ENCODE data around the gene SBNO2. TPM values are rescaled to one million over a fixed set of nuclear protein-coding genes. Genes with fewer than 3 reads are reported as not detected.

Gene SBNO2
- total RNA-seq, 1 experiment from 2014 or later, result 46.3 TPM

DNA sequence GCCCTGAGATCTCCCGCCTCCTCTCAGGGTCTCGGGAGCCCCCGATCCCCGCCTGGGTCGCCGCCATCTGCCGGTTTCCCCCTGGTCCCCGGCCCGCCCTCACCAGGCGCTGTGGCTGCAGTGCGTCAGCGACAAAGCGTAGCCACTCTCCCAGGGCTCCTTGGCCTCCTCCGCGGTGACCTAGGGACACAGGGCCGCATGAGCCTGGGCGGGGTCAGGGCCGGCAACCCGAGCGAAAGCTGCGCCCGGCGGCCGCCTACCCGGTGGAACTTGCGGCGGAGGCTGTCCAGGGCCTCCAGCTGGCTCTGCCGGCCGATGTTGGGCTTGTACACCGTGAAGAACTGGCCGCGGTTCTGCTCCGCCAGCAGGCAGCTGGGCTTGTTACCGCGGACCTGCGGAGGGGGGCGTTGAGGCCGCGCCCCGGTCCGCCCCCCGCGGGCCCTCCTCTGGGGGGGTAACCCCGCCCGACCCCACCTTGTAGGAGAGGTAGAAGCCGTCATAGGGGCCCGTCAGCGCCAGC, 65.0 kb downstream of the SBNO2 start:
- no CpG with 5 or more reads among the region's 48 CpGs for WGBS (ENCODE audit: extremely low coverage, insufficient read length, low lambda C conversion rate)
- Histone ChIP-seq H2AK5ac (ENCODE audit: insufficient read length, low read length) (no peak overlapping the region), H4K5ac (ENCODE audit: insufficient read length, low read depth, low read length) (no peak overlapping the region), H4K8ac (replicated peaks; ENCODE audit: insufficient read length, low read depth, low read length) (no peak overlapping the region), H3K79me1 (ENCODE audit: insufficient read depth, low read depth, low read length, poor library complexity, severe bottlenecking) (no peaks in the 10 kb centered on the region), H2BK20ac (ENCODE audit: low read depth, low read length, poor library complexity, severe bottlenecking) (no peak overlapping the region), H3T11ph (ENCODE audit: low read length) (no peak overlapping the region), H3K14ac (ENCODE audit: insufficient read depth, low read length) (no peak overlapping the region), H2BK12ac (ENCODE audit: insufficient read length, low read depth, low read length) (no peak overlapping the region), H2AFZ (ENCODE audit: low read length) (no peak overlapping the region), H3K9ac (ENCODE audit: extremely low read depth, insufficient read length, low read length) (no peak overlapping the region), H3K27ac (ENCODE audit: insufficient read length, low read depth, low read length) (no peak overlapping the region), H3K4ac (ENCODE audit: low read depth, low read length) (no peak overlapping the region), H3K56ac (ENCODE audit: insufficient read length, low read depth, low read length) (no peak overlapping the region), H3K23me2 (ENCODE audit: insufficient read length, low read depth, low read length, poor library complexity, severe bottlenecking) (no peaks in the 10 kb centered on the region), H2BK5ac (ENCODE audit: insufficient read length, low read length) (no peak overlapping the region), H3K4me2 (ENCODE audit: insufficient read depth, insufficient read length, low read length) (no peak overlapping the region), H2BK15ac (ENCODE audit: low read depth, low read length) (no peak overlapping the region), H3K18ac (ENCODE audit: insufficient read length, low read depth, low read length) (no peak overlapping the region), H2BK120ac (ENCODE audit: low read depth, low read length, poor library complexity, severe bottlenecking) (no peak overlapping the region), H3K23ac (ENCODE audit: insufficient read length, low read depth, low read length) (no peak overlapping the region), H3K9me3 (ENCODE audit: control insufficient read depth, low read depth, low read length) (no peaks in the 10 kb centered on the region), H3K27me3 (ENCODE audit: insufficient read depth, low read length) (no peaks in the 10 kb centered on the region), H4K20me1 (ENCODE audit: control insufficient read depth, insufficient read depth, insufficient read length) (no peaks in the 10 kb centered on the region), H3K4me1 (ENCODE audit: insufficient read depth, low read length) (no peaks in the 10 kb centered on the region), H3K79me2 (ENCODE audit: insufficient read depth, low read length) (no peaks in the 10 kb centered on the region; the same call in 1 of the 2 replicates), H4K91ac (ENCODE audit: insufficient read length, low read depth, low read length) (no peak overlapping the region)
- TF ChIP-seq CTCF (conservative IDR thresholded peaks at IDR 0.05), result no peak
- Mint-ChIP-seq H3K27me3 (ENCODE audit: low read depth) (peaks cover 2% of the 10 kb centered on the region), H3K9me3 (no peaks in the 10 kb centered on the region), H3K27ac (no peak overlapping the region), H3K36me3 (ENCODE audit: insufficient read depth in 1 of 3, low read depth in 3 of 3) (peaks cover 0 to 19% (median 7%) of the 10 kb centered on the region in 3 experiments; a peak in 3 of 7 replicates), H3K4me1 (peaks cover 2 to 12% of the 10 kb centered on the region in 2 experiments; a peak in 3 of 4 replicates), H3K4me3 (no peak overlapping the region)
- no peak for DNase-seq
